T-cell (primary cell): ENCODE results near the gene PRIM2. TPM values are rescaled to one million over a fixed set of nuclear protein-coding genes. Genes with fewer than 3 reads are reported as not detected.
"Not testable (repeated sequence)": the region's sequence is repeated elsewhere in the genome, so short reads cannot be mapped to it uniquely, and the experiment has no call there.

Experiments used
- ATAC-seq, 4 experiments: fragments of 200-7000 bp in 3 of 4; fragments of 150-1000 bp in 1 of 4; cut with Tn5 transposase; replicated peaks in 1 of 4; 1 replicate in 3 of 4; 2 replicates in 1 of 4; pipeline ENCODE4 v1.10.0; 2021; ENCODE audit warnings: moderate library complexity in 3 of 4, mild to moderate bottlenecking in 2 of 4, moderate number of reproducible peaks in 1 of 4
- CTCF ChIA-PET, 2 donors: fragments of 300-600 bp; sonication (Branson Sonifier 250); formaldehyde crosslinking; loops; one replicate each; lab custom pipeline; 2022; ENCODE audit warnings: antibody characterized with exemption in 2 of 2; lab: Charles Lee
- POLR2A ChIA-PET, 2 donors: fragments of 300-600 bp; sonication (Branson Sonifier 250); formaldehyde crosslinking; loops; one replicate each; lab custom pipeline; 2022; ENCODE audit warnings: antibody characterized with exemption in 2 of 2; lab: Charles Lee
- DNase-seq, 35 experiments: peaks; one replicate each; pipeline versions ENCODE4 v3.0.0 to v3.0.0-alpha.2; 2013 to 2023
- H3K27ac ChIP-seq: one replicate; pipeline ENCODE4 v1.5.1; 2013; ENCODE audit warnings: low read length
- H3K27me3 ChIP-seq, 2 experiments: replicated peaks in 1 of 2; 1 replicate in 1 of 2; 2 replicates in 1 of 2; pipeline versions ENCODE4 v1.6.1 to v1.7.0; 2013; ENCODE audit warnings: low read length in 1 of 2, mixed read lengths in 1 of 2; ENCODE audit not compliant: control insufficient read depth in 2 of 2, insufficient read depth in 2 of 2; ENCODE audit errors: extremely low read depth in 1 of 2
- H3K36me3 ChIP-seq, 2 donors: 1 replicate in 1 of 2; 2 replicates in 1 of 2; pipeline versions ENCODE4 v1.6.1 to v1.7.0; 2013; ENCODE audit warnings: low read length in 1 of 2; ENCODE audit not compliant: control insufficient read depth in 2 of 2, insufficient read depth in 1 of 2; ENCODE audit errors: extremely low read depth in 1 of 2
- H3K4me1 ChIP-seq, 2 experiments: 1 replicate in 1 of 2; 2 replicates in 1 of 2; pipeline versions ENCODE4 v1.6.1 to v1.7.0; 2013; ENCODE audit warnings: low read length in 2 of 2, mixed read lengths in 1 of 2; ENCODE audit not compliant: insufficient read depth in 2 of 2, control insufficient read depth in 1 of 2; ENCODE audit errors: extremely low read depth in 1 of 2
- H3K4me3 ChIP-seq, 2 donors: 1 replicate in 1 of 2; 2 replicates in 1 of 2; pipeline versions ENCODE4 v1.5.1 to v1.7.0; 2013; ENCODE audit warnings: mild to moderate bottlenecking in 2 of 2, low read length in 1 of 2, moderate library complexity in 1 of 2; ENCODE audit not compliant: control insufficient read depth in 1 of 2; ENCODE audit errors: extremely low read depth in 1 of 2
- H3K9me3 ChIP-seq: 2 replicates; pipeline ENCODE4 v1.7.0; 2013
- H3K27ac Mint-ChIP-seq, 2 donors: one replicate each; pipeline ENCODE4 v1.8.0; 2020 to 2021; ENCODE audit warnings: mild to moderate bottlenecking in 2 of 2, mixed read lengths in 2 of 2
- H3K27me3 Mint-ChIP-seq, 2 donors: one replicate each; pipeline ENCODE4 v1.8.0; 2021 to 2022; ENCODE audit warnings: mixed read lengths in 2 of 2
- H3K36me3 Mint-ChIP-seq: one replicate; pipeline ENCODE4 v1.8.0; 2021; ENCODE audit warnings: mixed read lengths
- H3K4me1 Mint-ChIP-seq, 3 donors: one replicate each; pipeline ENCODE4 v1.8.0; 2020 to 2022; ENCODE audit warnings: mixed read lengths in 3 of 3, mild to moderate bottlenecking in 1 of 3
- H3K4me3 Mint-ChIP-seq, 3 donors: one replicate each; pipeline ENCODE4 v1.8.0; 2020 to 2022; ENCODE audit warnings: mild to moderate bottlenecking in 3 of 3, mixed read lengths in 3 of 3, moderate library complexity in 3 of 3
- H3K9me3 Mint-ChIP-seq, 3 donors: one replicate each; pipeline ENCODE4 v1.8.0; 2020 to 2022; ENCODE audit warnings: mixed read lengths in 3 of 3
- WGBS: methylation state at CpG from one replicate; pipeline ENCODE4 v1.1.5; 2013; ENCODE audit warnings: missing lambda C conversion rate; ENCODE audit not compliant: insufficient coverage; 5-methylcytosine and 5-hydroxymethylcytosine counted together
- total RNA-seq, 35 experiments: library from RNA in 6 of 35; stranded (reverse) in 6 of 35; fragments of 120-200 nt in 1 of 35; gene quantifications; one replicate each; pipeline versions ENCODE4 v1.2.1 to v1.2.4 and lab custom pipeline; 2013 to 2026

PRIM2 gene
- total RNA-seq, 5 donors from 2014 or later (not counting 1 experiment from before 2014, with no cell fraction given), result 11.5 to 17.9 (median 12.0) TPM

- H3K9me3 Mint-ChIP-seq, H3K27me3 Mint-ChIP-seq, H3K27me3 ChIP-seq, H3K27ac ChIP-seq, H3K4me3 ChIP-seq, CTCF ChIA-PET, H3K27ac Mint-ChIP-seq, H3K4me3 Mint-ChIP-seq, H3K36me3 ChIP-seq, H3K4me1 ChIP-seq, POLR2A ChIA-PET, DNase-seq, ATAC-seq, H3K9me3 ChIP-seq: not testable (repeated sequence)
- H3K36me3 Mint-ChIP-seq, result peaks cover 28% of the 10 kb centered on the region
- WGBS, result no CpG with 5 or more reads among the region's 2 CpGs
- H3K4me1 Mint-ChIP-seq, result peaks cover 2 to 13% (median 4%) of the 10 kb centered on the region in 3 donors
These were observed 142.4 kb downstream of the PRIM2 start for GRCh38 chr6:57459781-57460180.

GRCh38 chr6:57461022-57461421 is 143.6 kb downstream of the PRIM2 start:
- CTCF ChIA-PET, result interaction anchor here in 1 of 2 donors (0.6 kb wide), 2 partner anchors 90 to 771 kb away, joined by 3 to 4 read pairs; no protein-coding TSS in a partner anchor
- H3K4me1 ChIP-seq, H3K4me3 ChIP-seq, H3K27ac ChIP-seq, H3K9me3 ChIP-seq, DNase-seq, H3K36me3 ChIP-seq, H3K27me3 ChIP-seq, H3K9me3 Mint-ChIP-seq, ATAC-seq, H3K27ac Mint-ChIP-seq, H3K27me3 Mint-ChIP-seq, H3K4me3 Mint-ChIP-seq, POLR2A ChIA-PET: not testable (repeated sequence)
- WGBS, result no CpG with 5 or more reads among the region's 4 CpGs
- H3K36me3 Mint-ChIP-seq, result peaks cover 27% of the 10 kb centered on the region
- peaks cover 2 to 13% (median 4%) of the 10 kb centered on the region in 3 donors for H3K4me1 Mint-ChIP-seq

- H3K27ac Mint-ChIP-seq, ATAC-seq, H3K27me3 Mint-ChIP-seq, H3K27ac ChIP-seq, H3K27me3 ChIP-seq, H3K36me3 ChIP-seq, H3K4me3 Mint-ChIP-seq, CTCF ChIA-PET, H3K4me1 Mint-ChIP-seq, H3K9me3 ChIP-seq, H3K9me3 Mint-ChIP-seq, DNase-seq, POLR2A ChIA-PET, H3K4me3 ChIP-seq, H3K4me1 ChIP-seq: not testable (repeated sequence)
- H3K36me3 Mint-ChIP-seq, result peaks cover 16% of the 10 kb centered on the region
- WGBS, result 86% methylated on average over 2 of the region's 5 CpGs
These were observed 146.4 kb downstream of the PRIM2 start for GRCh38 chr6:57463809-57464208.

- H3K4me3 Mint-ChIP-seq, H3K36me3 ChIP-seq, H3K4me1 ChIP-seq, H3K27ac Mint-ChIP-seq, ATAC-seq, H3K27me3 Mint-ChIP-seq, H3K4me1 Mint-ChIP-seq, H3K27me3 ChIP-seq, H3K9me3 ChIP-seq, H3K9me3 Mint-ChIP-seq, H3K4me3 ChIP-seq, POLR2A ChIA-PET, DNase-seq, H3K27ac ChIP-seq, CTCF ChIA-PET: not testable (repeated sequence)
- WGBS, result no CpG with 5 or more reads among the region's 3 CpGs
- H3K36me3 Mint-ChIP-seq, result peaks cover 13% of the 10 kb centered on the region
These were observed 148.5 kb downstream of the PRIM2 start for GRCh38 chr6:57465968-57466367.

DNA sequence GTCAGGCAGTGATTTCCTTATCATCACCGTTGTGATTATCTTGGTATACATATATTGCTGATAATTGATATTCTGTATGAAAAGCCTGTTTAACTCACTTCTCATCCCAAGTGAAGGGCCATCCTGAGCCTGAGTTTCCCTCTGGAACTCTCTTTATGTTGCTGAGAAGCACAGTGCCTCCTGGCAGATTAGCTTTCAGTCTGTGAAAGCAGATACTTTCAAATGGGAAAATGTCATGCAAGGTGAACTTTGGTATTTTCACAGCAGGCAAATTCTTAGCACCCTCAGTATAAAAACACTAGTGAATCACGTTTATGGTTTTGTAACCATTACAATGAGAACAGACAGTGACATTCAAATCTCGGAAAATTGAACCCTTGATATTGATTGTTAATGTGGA is 151.6 kb downstream of the PRIM2 start:
- no CpG with 5 or more reads among the region's 3 CpGs for whole genome bisulfite sequencing
- no peaks in the 10 kb centered on the region for H3K36me3 ChIP-seq
- no peaks in the 10 kb centered on the region for H3K9me3 ChIP-seq
- ChIA-PET POLR2A (no interaction called here), CTCF (no interaction called here)
- peaks cover 0 to 3% (median 0%) of the 10 kb centered on the region in 3 donors for H3K9me3 Mint-ChIP-seq
- H3K27ac Mint-ChIP-seq, result no peak overlapping the region
- no peak overlapping the region for H3K4me3 ChIP-seq
- no peak for ATAC-seq
- no peak overlapping the region for H3K4me3 Mint-ChIP-seq
- H3K27me3 Mint-ChIP-seq, result no peaks in the 10 kb centered on the region
- H3K27me3 ChIP-seq, result no peaks in the 10 kb centered on the region
- H3K4me1 Mint-ChIP-seq, result no peaks in the 10 kb centered on the region
- no peak for DNase-seq
- H3K4me1 ChIP-seq, result no peaks in the 10 kb centered on the region
- peaks cover 9% of the 10 kb centered on the region for H3K36me3 Mint-ChIP-seq
- H3K27ac ChIP-seq, result no peak overlapping the region

- H3K27ac ChIP-seq, CTCF ChIA-PET, ATAC-seq, H3K4me1 ChIP-seq, H3K36me3 Mint-ChIP-seq, POLR2A ChIA-PET, H3K36me3 ChIP-seq, DNase-seq, H3K4me3 Mint-ChIP-seq, H3K4me1 Mint-ChIP-seq, H3K9me3 ChIP-seq, H3K27me3 ChIP-seq, H3K27me3 Mint-ChIP-seq, H3K27ac Mint-ChIP-seq, H3K9me3 Mint-ChIP-seq, H3K4me3 ChIP-seq: not testable (repeated sequence)
- no CpG with 5 or more reads among the region's 4 CpGs for WGBS
These were observed 152.7 kb downstream of the PRIM2 start for GRCh38 chr6:57470148-57470547.

DNA sequence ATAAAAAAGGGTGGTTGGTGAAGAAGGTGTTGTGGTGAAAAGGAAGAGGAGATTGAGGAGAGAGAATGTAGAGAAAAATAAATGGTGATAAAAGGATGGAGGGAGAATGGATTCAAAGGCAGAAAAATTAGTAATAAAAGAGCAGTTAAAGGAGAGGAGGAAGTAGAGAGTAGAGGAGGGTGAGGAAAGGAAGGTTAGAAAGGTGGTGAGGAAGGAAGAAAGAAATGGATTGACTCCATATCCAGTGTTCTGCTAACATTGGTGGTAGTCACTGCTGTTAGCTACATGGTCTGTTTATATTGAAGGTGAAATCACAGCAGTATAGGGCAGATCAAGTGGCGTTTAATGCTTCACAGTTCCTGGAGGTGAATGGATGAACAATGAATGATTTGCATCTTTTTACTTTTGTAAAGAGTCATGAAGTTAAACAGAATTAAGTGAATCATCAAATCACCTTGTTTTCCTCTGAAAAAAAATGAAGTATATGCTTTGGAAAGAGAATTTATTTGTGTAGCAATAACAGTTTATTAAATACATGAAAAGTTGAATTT is 154.0 kb downstream of the PRIM2 start:
- H3K27ac ChIP-seq, POLR2A ChIA-PET, H3K27me3 ChIP-seq, H3K36me3 ChIP-seq, H3K27ac Mint-ChIP-seq, ATAC-seq, H3K36me3 Mint-ChIP-seq, DNase-seq, H3K4me3 ChIP-seq, H3K9me3 ChIP-seq, H3K4me1 ChIP-seq, H3K9me3 Mint-ChIP-seq, H3K27me3 Mint-ChIP-seq, H3K4me1 Mint-ChIP-seq, H3K4me3 Mint-ChIP-seq, CTCF ChIA-PET: not testable (repeated sequence)
- no CpG with 5 or more reads among the region's 1 CpG for WGBS
